HG03457 (cell line): Measurements from ENCODE around the gene GLP2R.

Experiments
- ATAC-seq: cut with Tn5 transposase; IDR thresholded peaks from one replicate; pipeline ENCODE4 v1.9.1; 2021; ENCODE audit warnings: moderate number of reproducible peaks; ENCODE audit not compliant: unreplicated experiment

GLP2R gene

GRCh38 chr17:9811537-9811936 lies 14.2 kb upstream of the GLP2R start:
- no peak for ATAC-seq

DNA sequence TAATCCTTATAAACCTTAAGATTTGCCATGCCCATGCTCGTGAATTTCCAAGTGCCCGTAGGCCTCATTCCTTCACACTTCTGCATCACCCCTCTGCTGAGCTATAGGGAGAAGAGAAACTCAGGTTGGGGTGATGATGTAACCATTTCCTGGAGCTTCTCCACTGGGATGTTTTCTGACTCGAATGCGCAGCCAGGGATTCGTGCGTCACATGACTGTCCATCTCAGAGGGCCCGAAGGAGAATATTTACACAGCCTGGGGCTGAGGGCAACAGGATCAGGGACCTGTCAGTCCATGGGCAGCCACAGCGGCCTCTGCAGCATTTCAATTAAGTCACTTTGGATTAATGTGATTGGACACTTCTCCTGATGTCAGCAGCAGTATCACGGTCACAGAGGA lies 12.6 kb upstream of the GLP2R start:
- ATAC-seq, result no peak

GRCh38 chr17:9814337-9814945 lies 11.3 kb upstream of the GLP2R start:
- ATAC-seq, result no peak

- no peak for ATAC-seq
Measured at GRCh38 chr17:9816472-9816871, 9.3 kb upstream of the GLP2R start.

GRCh38 chr17:9817086-9817485 lies 8.6 kb upstream of the GLP2R start:
- no peak for ATAC-seq

DNA sequence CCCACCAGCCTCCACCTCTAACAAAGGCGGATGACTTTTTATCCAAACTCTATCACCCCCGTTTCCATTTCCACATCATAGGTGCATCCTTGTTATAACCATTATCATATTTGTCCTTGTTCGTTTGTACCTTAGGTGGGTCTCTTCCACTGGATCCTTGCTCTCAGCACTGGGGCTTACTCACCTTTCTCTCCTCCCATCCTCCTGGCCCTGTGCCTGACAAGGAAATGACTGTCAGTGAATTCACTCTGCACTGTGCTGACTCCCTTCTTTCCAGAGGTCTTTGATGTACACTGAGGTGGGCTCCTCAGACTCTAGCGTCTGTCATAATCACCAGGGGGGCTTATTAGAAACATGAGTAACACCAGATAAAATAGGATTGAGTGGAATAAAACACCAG lies 7.0 kb upstream of the GLP2R start:
- no peak for ATAC-seq

DNA sequence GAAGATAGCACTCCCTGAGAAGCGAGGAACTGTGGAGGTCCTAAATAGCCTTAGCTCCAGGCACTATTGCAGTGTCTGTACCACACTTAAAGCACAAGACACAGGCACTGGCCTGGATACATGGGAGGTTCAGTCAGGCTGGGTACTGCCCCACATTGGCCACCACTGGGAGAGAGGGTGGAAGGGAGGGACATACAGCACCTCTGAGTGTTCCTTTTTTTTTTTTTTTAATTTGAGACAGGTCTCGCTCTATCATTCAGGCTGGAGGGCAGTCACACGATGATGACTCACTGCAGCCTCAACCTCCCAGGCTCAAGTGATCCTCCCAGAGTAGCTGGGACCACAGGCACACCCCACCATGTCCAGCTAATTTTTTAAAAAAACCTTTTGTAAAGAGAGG lies 5.3 kb upstream of the GLP2R start:
- ATAC-seq, result no peak

GRCh38 chr17:9821921-9822320 lies 3.8 kb upstream of the GLP2R start, which contains the start of gene GSG1L2:
Gene GSG1L2 (minus strand): TSS chr17:9822079. CDS start chr17:9822071, 8 bp downstream.
- no peak for ATAC-seq

DNA sequence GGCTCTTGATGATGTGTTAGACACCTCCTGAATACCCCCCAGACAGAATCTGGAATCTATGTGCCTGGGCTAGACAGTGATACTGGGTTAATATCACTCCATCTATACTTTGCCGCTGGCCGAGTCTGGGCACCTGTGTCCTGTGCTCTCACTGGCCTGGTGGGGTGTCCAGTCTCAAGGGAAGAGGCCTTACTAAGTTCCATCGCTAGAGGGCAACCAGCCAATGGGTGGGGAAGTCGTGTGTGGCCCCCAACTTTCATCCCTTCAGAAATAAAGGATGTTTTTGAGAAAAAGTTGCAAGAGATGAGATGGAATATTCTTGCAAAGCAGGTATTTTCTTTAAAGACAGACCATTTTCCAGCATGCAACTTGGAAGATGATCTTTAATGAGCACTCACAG lies 1.6 kb upstream of the GLP2R start:
- ATAC-seq, result no peak

DNA sequence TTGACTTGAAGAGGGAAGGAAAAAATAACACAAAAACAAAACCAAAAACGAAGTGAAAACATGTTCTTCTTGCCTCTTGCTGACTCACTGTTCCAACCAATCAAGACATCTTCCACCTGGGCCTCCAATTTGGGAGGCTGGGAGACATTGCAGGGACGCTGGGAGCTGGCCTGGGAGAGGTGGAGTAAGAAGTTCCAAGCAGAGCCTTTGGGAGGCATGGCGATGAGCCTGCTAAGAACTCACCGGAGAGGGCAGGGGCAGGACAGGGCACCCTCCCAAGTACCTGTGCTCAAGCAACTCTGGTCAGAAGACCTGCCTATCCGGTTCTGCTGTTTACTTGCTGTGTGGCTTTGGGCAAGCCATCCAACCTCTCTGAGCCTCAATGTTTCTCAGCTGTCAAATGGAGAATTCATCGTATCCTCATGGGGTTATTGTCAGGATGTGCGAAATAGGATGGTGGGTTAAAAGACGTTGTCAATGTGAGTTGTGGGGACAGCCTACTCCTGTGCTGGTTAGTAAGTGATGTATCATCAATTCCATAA lies 856 bp upstream of the GLP2R start:
- no peak for ATAC-seq

- no peak for ATAC-seq
Measured at GRCh38 chr17:9828296-9829295, 2.9 kb downstream of the GLP2R start.

DNA sequence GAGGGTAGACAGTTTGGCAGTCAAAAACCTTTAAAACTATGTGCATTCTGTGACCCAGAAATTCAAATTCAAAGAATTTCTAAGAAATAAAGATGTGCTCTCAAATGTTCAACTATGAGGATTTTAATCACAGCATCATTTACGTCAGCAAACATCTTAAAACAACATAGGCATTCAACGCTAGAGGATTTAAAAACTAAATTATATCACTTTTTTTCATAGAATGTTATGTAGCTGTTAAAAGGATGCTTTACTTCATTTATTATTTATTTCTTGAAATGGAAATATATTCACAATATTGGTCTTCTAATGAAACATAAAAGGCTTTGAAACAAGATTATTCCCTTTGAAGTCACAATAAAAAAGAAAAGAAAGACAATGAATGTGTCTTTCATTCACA lies 3.6 kb downstream of the GLP2R start:
- ATAC-seq, result no peak

GRCh38 chr17:9830711-9831110 lies 5.0 kb downstream of the GLP2R start:
- no peak for ATAC-seq

DNA sequence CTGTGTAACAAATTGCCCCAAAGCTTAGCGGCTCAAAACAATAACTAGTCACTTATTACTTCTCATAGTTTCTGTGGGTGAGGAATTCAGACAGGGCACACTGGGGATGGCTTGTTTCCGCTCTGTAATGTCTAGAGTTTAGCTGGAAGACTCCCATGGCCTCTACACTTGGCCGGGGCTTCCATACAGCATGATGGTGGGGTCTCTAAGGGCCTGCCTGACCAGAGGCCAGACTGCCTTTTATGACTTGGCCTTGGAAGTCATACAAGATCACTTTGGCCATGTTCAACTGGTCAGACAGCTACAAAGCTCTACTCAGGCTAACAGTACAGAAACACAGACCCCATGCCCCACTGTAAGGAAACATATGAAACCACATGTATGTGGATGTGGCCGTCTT lies 8.2 kb downstream of the GLP2R start:
- ATAC-seq, result no peak

DNA sequence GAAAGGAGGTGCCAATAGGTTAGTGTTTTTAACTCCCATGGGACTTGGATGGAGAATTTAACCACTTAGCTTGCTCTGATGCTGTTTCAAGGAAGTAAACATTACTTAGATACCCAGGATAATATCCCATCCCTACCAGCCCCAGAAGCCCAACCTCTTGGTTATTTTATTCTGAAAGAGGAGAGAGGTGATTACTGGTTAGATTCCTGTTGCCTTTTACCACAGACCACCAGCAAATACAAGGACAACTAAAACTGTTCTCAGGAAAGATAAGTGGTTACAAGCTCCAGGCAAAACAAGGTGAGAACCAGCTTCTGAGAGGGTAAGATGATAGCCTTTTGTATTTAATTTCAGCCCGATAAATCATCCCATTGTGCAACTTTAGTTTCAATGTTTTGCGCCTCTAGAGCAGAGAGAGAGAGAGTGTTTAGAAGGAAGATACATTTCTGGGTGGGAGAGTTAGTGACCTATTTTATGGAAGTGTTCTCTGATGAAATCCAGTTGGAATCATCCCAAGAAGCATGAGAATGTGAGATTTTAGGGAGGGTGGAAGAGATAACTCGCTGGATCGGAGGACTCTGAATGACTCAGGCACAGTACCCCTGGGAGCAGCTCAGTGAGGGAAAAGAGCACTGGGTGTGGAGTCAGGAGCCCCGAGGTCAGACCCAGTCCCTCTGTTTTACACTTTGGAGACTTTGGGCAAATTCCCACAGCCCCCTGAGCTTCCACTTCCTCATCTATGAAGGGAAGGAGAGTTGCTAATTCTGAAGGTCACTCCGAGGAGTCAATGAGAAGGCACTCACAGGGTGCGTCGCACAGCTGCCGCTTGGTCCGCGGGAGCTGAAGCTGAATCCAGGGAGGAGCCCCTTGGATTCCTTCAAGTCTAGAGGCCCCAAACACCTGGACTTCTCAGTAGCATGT lies 12.1 kb downstream of the GLP2R start:
- no peak for ATAC-seq

- ATAC-seq, result no peak
Measured at GRCh38 chr17:9839433-9839832, 13.7 kb downstream of the GLP2R start.

- no peak for ATAC-seq
Measured at GRCh38 chr17:9842057-9842758, 16.5 kb downstream of the GLP2R start.

- no peak for ATAC-seq
Measured at GRCh38 chr17:9843152-9844010, 17.7 kb downstream of the GLP2R start.

DNA sequence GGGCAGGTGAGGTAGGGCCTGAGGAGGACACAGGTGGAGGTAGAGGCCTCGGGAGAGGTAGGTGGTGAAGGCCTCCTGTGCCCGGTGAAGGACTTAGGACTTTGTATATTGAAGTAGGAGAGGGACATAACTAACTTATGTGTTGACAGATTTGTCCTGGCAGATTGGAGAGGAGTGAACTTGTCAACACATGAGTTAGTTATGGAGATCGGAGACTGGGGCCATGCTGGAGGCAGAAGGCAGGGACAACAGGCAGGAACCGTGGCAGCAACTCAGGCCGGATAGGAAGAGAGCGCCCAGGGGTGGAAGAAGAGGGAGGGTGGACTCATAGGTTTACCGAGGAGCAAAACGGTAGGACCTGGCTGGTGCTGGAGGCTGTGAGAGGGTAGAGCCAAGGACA lies 18.4 kb downstream of the GLP2R start:
- ATAC-seq, result no peak
